Stomach (tissue), 9 donors: ENCODE results near the gene FAM222A. TPM values are rescaled to one million over a fixed set of nuclear protein-coding genes. Genes with fewer than 3 reads are reported as not detected.

Experiments
- DNase-seq, 2 donors: peaks; one replicate each; pipeline versions ENCODE4 v3.0.0 to v3.0.0-alpha.2; 2013 to 2019
- H3K27ac ChIP-seq, 5 donors: fragments of 200-600 bp in 4 of 5; sonication (generic) in 4 of 5; one replicate each; pipeline ENCODE4 v1.5.1; 2013 to 2019; ENCODE audit warnings: mild to moderate bottlenecking in 1 of 5, moderate library complexity in 1 of 5
- H3K27me3 ChIP-seq, 3 donors: fragments of 200-600 bp; sonication (generic); one replicate each; pipeline ENCODE4 v1.5.1; 2017 to 2019; ENCODE audit warnings: mixed run types in 1 of 3
- H3K36me3 ChIP-seq, 4 donors: fragments of 200-600 bp; sonication (generic); 1 replicate in 3 of 4; 2 replicates in 1 of 4; pipeline ENCODE4 v1.5.1; 2016 to 2019
- H3K4me1 ChIP-seq, 4 donors: fragments of 200-600 bp; sonication (generic); one replicate each; pipeline ENCODE4 v1.5.1; 2016 to 2019
- H3K4me3 ChIP-seq, 4 donors: fragments of 200-600 bp; sonication (generic) in 3 of 4; one replicate each; pipeline ENCODE4 v1.5.1; 2016 to 2019; ENCODE audit warnings: mild to moderate bottlenecking in 1 of 4
- H3K9me3 ChIP-seq, 4 donors: fragments of 200-600 bp; sonication (generic); one replicate each; pipeline ENCODE4 v1.5.1; 2016 to 2019
- EP300 ChIP-seq: sonication (generic); formaldehyde crosslinking; IDR thresholded peaks from one replicate; pipeline ENCODE4 v1.6.1; 2017; ENCODE audit warnings: antibody characterized with exemption
- POLR2A ChIP-seq, 4 donors: fragments of 450-650 bp; IDR thresholded peaks; one replicate each; pipeline ENCODE4 v1.6.1; 2016; ENCODE audit warnings: antibody characterized with exemption in 4 of 4, control low read depth in 2 of 4, mild to moderate bottlenecking in 1 of 4, moderate library complexity in 1 of 4
- POLR2AphosphoS5 ChIP-seq, 3 donors: sonication (generic); formaldehyde crosslinking; IDR thresholded peaks; one replicate each; pipeline ENCODE4 v1.6.1; 2016; ENCODE audit warnings: antibody characterized with exemption in 3 of 3
- WGBS, 5 donors: extraction: QIAGEN DNeasy Blood & Tissue Kit in 3 of 5; methylation state at CpG; one replicate each; pipeline versions ENCODE4 v1.1.5 to v1.1.7; 2013 to 2018; 5-methylcytosine and 5-hydroxymethylcytosine counted together
- intact Hi-C: fragments of 100-400 bp; cut with DNase I; formaldehyde crosslinking; loops from one replicate; pipeline ENCODE4 v1.15.1; 2023; ENCODE audit warnings: low total_unique reads
- polyA plus RNA-seq, 3 donors: library from polyadenylated mRNA; stranded (reverse); fragments of 200-250 nt; gene quantifications; one replicate each; pipeline ENCODE4 v1.2.3, GENCODE V29; 2013
- total RNA-seq, 5 donors: library from RNA; depleted of rRNA; stranded (reverse); fragments of >200 nt; gene quantifications; one replicate each; pipeline versions ENCODE4 v1.1.0 to v1.2.3, GENCODE V29; 2014 to 2016
- TF ChIP-seq, protein P1 (sequence below), 7 experiments: fragments of 450-650 bp in 4 of 7; fragments of 200-600 bp in 3 of 7; sonication (generic) in 3 of 7; IDR thresholded peaks; one replicate each; pipeline ENCODE4 v1.5.1; 2016 to 2019; ENCODE audit warnings: antibody characterized with exemption in 7 of 7, control low read depth in 2 of 7, mild to moderate bottlenecking in 1 of 7
- donor health status: healthy with polysubstance abuse.
- donor health status: Bipolar disorder and iron deficiency.
- donor health status: healthy.

Gene FAM222A
- total and polyA plus RNA-seq, 8 donors = 1.7 to 19.7 (median 4.5) TPM

DNA sequence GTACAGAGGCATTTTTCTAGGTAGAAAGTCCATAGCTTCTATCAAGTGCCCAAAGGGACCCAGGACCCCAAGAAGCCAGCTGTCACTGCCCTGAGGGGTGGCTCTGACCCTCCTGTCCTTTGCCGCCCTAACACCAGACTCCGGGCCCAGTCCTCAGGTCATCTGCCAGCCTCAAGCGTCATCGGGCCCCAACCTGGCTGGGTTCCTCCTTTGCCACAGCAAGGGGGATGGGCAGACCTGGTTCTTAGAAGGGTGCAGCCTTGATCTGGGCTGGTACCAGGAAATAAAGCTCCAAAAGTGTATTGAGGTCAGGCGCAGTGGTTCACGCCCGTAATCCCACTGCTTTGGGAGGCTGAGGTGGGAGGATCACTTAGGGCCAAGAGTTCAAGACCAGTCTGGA lies 27.1 kb upstream of the FAM222A start:
- WGBS, 5 donors = 70 to 94% (median 90%) methylated on average over 6 to 7 of the region's 7 CpGs
- Histone ChIP-seq H3K4me3 (no peak overlapping the region), H3K27me3 (peaks cover 0 to 2% (median 0%) of the 10 kb centered on the region in 3 donors), H3K4me1 (no peaks in the 10 kb centered on the region), H3K36me3 (no peaks in the 10 kb centered on the region), H3K9me3 (no peaks in the 10 kb centered on the region), H3K27ac (no peak overlapping the region)
- DNase-seq = no peak
- intact Hi-C loops = no loop called here
- TF ChIP-seq POLR2A (IDR thresholded peaks at IDR 0.05) (no peak), EP300 (no peak), POLR2AphosphoS5 (IDR thresholded peaks at IDR 0.05) (no peak)
- TF ChIP-seq, protein P1, sequence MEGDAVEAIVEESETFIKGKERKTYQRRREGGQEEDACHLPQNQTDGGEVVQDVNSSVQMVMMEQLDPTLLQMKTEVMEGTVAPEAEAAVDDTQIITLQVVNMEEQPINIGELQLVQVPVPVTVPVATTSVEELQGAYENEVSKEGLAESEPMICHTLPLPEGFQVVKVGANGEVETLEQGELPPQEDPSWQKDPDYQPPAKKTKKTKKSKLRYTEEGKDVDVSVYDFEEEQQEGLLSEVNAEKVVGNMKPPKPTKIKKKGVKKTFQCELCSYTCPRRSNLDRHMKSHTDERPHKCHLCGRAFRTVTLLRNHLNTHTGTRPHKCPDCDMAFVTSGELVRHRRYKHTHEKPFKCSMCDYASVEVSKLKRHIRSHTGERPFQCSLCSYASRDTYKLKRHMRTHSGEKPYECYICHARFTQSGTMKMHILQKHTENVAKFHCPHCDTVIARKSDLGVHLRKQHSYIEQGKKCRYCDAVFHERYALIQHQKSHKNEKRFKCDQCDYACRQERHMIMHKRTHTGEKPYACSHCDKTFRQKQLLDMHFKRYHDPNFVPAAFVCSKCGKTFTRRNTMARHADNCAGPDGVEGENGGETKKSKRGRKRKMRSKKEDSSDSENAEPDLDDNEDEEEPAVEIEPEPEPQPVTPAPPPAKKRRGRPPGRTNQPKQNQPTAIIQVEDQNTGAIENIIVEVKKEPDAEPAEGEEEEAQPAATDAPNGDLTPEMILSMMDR (IDR thresholded peaks at IDR 0.05) = no peak

DNA sequence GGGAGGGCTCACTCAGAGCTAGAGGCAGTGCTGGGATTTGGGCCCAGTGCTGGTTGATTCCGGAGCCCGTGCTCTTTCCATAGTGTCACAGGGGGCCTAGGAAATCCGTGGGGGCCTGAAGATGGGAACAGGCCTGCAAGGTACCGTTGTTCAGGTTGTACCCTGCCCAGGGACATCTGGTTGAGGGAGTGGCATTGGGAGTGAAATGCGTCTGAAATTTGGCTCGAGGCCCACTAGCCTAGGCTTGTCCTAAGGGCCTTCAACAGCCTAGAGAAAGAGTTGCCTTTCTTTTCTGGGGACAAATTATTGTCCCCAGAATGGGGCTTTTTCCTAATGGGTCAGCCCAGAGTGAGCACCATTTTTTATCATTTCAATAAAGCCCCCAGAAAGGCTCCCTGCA lies 26.4 kb upstream of the FAM222A start:
- peaks cover 0 to 10% (median 0%) of the 10 kb centered on the region in 3 donors for H3K27me3 ChIP-seq
- TF ChIP-seq EP300 = no peak
- TF ChIP-seq, protein P1 (IDR thresholded peaks at IDR 0.05) = no peak
- no peak for TF ChIP-seq POLR2A (IDR thresholded peaks at IDR 0.05)
- TF ChIP-seq POLR2AphosphoS5 (IDR thresholded peaks at IDR 0.05) = no peak
- no peak overlapping the region for H3K27ac ChIP-seq
- no peak for DNase-seq
- no peaks in the 10 kb centered on the region for H3K4me1 ChIP-seq
- 62 to 80% (median 71%) methylated on average over 4 to 6 of the region's 6 CpGs for WGBS, 5 donors
- intact Hi-C loops = no loop called here
- no peaks in the 10 kb centered on the region for H3K36me3 ChIP-seq
- no peak overlapping the region for H3K4me3 ChIP-seq
- H3K9me3 ChIP-seq = no peaks in the 10 kb centered on the region

DNA sequence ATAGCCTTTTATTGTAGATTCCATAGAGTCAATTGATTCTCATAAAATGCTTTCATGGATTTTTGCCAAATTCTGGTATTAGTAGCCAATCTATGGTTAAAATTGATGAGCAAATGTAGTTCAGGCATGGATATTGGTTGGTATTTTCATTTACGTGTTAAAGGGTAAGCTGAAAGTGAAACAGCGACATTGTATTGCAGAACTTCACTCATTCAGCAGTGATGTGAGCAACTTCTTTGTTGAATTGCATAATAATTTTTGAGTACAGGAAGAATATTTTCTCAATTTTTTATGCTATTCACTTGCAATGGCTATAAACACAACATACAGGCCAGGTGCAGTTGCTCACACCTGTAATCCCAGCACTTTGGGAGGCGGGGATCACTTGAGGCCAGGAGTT lies 24.2 kb upstream of the FAM222A start:
- no peak overlapping the region for H3K27ac ChIP-seq
- intact Hi-C loops = no loop called here
- no peak overlapping the region for H3K4me3 ChIP-seq
- peaks cover 0 to 19% (median 0%) of the 10 kb centered on the region in 3 donors for H3K27me3 ChIP-seq
- TF ChIP-seq, protein P1 (IDR thresholded peaks at IDR 0.05) = no peak
- TF ChIP-seq POLR2A (IDR thresholded peaks at IDR 0.05) (no peak), POLR2AphosphoS5 (IDR thresholded peaks at IDR 0.05) (no peak), EP300 (no peak)
- WGBS, 5 donors = 86 to 91% (median 91%) methylated on average over 3 of the region's 3 CpGs
- H3K4me1 ChIP-seq = no peaks in the 10 kb centered on the region
- DNase-seq = no peak
- H3K9me3 ChIP-seq = no peaks in the 10 kb centered on the region
- no peaks in the 10 kb centered on the region for H3K36me3 ChIP-seq

DNA sequence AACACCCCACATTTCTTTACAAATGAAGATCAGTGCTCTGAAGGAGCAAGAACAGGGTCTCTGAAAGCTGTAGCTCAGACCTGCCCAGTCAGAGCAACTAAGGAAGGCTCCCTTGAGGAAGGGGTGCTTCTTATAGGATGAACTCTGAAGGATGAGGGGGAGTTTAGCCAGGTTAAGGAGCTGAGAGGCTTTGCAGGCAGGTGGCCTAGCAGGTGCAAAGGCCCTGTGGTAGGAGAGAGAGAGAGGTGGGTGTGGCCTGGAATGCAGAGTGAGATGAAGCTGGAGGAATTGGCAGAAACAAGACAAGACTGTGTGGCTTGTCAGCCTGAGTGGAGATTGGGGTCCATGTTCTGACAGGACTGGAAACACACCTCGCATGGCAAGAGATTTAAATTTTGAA lies 20.5 kb upstream of the FAM222A start:
- 71 to 90% (median 82%) methylated on average over 1 of the region's 1 CpG for WGBS, 5 donors
- DNase-seq = no peak
- TF ChIP-seq, protein P1 (IDR thresholded peaks at IDR 0.05) = no peak
- TF ChIP-seq EP300 = no peak
- TF ChIP-seq POLR2AphosphoS5 (IDR thresholded peaks at IDR 0.05) = no peak
- TF ChIP-seq POLR2A (IDR thresholded peaks at IDR 0.05) = no peak

More for the DNA sequence above, 20.5 kb upstream of the FAM222A start:
- H3K27ac ChIP-seq = no peak overlapping the region
- H3K27me3 ChIP-seq = peaks cover 0 to 19% (median 0%) of the 10 kb centered on the region in 3 donors
- no peaks in the 10 kb centered on the region for H3K9me3 ChIP-seq
- intact Hi-C loops = no loop called here
- no peak overlapping the region for H3K4me3 ChIP-seq
- H3K36me3 ChIP-seq = no peaks in the 10 kb centered on the region
- peaks cover 0 to 6% (median 0%) of the 10 kb centered on the region in 4 donors for H3K4me1 ChIP-seq
